ENCODE results near the gene MUC2.

GRCh38 chr11:1069740-1070139 lies 4.9 kb upstream of the MUC2 start:
- TF ChIP-seq, protein P1, sequence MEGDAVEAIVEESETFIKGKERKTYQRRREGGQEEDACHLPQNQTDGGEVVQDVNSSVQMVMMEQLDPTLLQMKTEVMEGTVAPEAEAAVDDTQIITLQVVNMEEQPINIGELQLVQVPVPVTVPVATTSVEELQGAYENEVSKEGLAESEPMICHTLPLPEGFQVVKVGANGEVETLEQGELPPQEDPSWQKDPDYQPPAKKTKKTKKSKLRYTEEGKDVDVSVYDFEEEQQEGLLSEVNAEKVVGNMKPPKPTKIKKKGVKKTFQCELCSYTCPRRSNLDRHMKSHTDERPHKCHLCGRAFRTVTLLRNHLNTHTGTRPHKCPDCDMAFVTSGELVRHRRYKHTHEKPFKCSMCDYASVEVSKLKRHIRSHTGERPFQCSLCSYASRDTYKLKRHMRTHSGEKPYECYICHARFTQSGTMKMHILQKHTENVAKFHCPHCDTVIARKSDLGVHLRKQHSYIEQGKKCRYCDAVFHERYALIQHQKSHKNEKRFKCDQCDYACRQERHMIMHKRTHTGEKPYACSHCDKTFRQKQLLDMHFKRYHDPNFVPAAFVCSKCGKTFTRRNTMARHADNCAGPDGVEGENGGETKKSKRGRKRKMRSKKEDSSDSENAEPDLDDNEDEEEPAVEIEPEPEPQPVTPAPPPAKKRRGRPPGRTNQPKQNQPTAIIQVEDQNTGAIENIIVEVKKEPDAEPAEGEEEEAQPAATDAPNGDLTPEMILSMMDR (conservative IDR thresholded peaks at IDR 0.05; ENCODE audit: low read depth, low read length): no peak
- TF ChIP-seq MXI1 (IDR thresholded peaks at IDR 0.05; ENCODE audit: borderline replicate concordance, low read depth, low read length) (no peak), POLR2A (IDR thresholded peaks at IDR 0.05; ENCODE audit: low read depth, low read length) (no peak), RAD21 (IDR thresholded peaks at IDR 0.05; ENCODE audit: low read length) (no peak)
- TF ChIP-seq, protein P2, sequence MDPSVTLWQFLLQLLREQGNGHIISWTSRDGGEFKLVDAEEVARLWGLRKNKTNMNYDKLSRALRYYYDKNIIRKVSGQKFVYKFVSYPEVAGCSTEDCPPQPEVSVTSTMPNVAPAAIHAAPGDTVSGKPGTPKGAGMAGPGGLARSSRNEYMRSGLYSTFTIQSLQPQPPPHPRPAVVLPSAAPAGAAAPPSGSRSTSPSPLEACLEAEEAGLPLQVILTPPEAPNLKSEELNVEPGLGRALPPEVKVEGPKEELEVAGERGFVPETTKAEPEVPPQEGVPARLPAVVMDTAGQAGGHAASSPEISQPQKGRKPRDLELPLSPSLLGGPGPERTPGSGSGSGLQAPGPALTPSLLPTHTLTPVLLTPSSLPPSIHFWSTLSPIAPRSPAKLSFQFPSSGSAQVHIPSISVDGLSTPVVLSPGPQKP (IDR thresholded peaks at IDR 0.05; ENCODE audit: borderline replicate concordance, low read depth, low read length): no peak

All from IMR-90 (cell line).